H1 (cell line): ENCODE measurements around the gene HBQ1. TPM values are rescaled to one million over a fixed set of nuclear protein-coding genes. Genes with fewer than 3 reads are reported as not detected.

Source experiments
- CTCF ChIA-PET: fragments of 300-600 bp; sonication (Branson Sonifier 250); formaldehyde crosslinking; loops from one replicate; lab custom pipeline; 2021; ENCODE audit not compliant: partially characterized antibody; lab: Charles Lee
- POLR2A ChIA-PET: fragments of 300-600 bp; sonication (Branson Sonifier 250); formaldehyde crosslinking; loops from one replicate; lab custom pipeline; 2021; ENCODE audit warnings: inconsistent platforms; ENCODE audit not compliant: partially characterized antibody; lab: Charles Lee
- DNase-seq, 2 experiments: peaks; one replicate each; pipeline versions ENCODE4 v3.0.0 to v3.0.0-alpha.2; 2010 to 2022; ENCODE audit warnings: low spot score in 2 of 2, low read depth in 1 of 2, mixed read lengths in 1 of 2
- FAIRE-seq: peaks from 2 replicates; lab custom pipeline; 2011; peaks lifted over from hg19 to GRCh38; lab: Jason Lieb, UNC
- H2AFZ ChIP-seq: 2 replicates; pipeline ENCODE4 v1.8.1; 2012; ENCODE audit warnings: low read length, inconsistent platforms
- H2AK5ac ChIP-seq: 2 replicates; pipeline ENCODE4 v1.6.1; 2013; ENCODE audit warnings: low read depth, low read length
- H2BK120ac ChIP-seq: replicated peaks from 2 replicates; pipeline ENCODE3; 2013; ENCODE audit warnings: low read depth, low read length, inconsistent platforms
- H2BK12ac ChIP-seq: 2 replicates; pipeline ENCODE4 v1.6.1; 2013; ENCODE audit warnings: low read depth, low read length
- H2BK15ac ChIP-seq: 2 replicates; pipeline ENCODE4 v1.6.1; 2013; ENCODE audit warnings: low read length
- H2BK20ac ChIP-seq: 2 replicates; pipeline ENCODE4 v1.6.1; 2013; ENCODE audit warnings: low read length
- H2BK5ac ChIP-seq: 2 replicates; pipeline ENCODE4 v1.6.1; 2013; ENCODE audit warnings: low read depth, low read length
- H3K14ac ChIP-seq: 2 replicates; pipeline ENCODE4 v1.6.1; 2013; ENCODE audit warnings: inconsistent platforms; ENCODE audit not compliant: insufficient read length
- H3K18ac ChIP-seq: 2 replicates; pipeline ENCODE4 v1.6.1; 2013; ENCODE audit warnings: low read length; ENCODE audit errors: extremely low read depth
- H3K23ac ChIP-seq: 2 replicates; pipeline ENCODE4 v1.6.1; 2013; ENCODE audit warnings: inconsistent platforms; ENCODE audit not compliant: insufficient read length
- H3K23me2 ChIP-seq: 2 replicates; pipeline ENCODE4 v1.6.1; 2013; ENCODE audit warnings: low read depth, low read length
- H3K27ac ChIP-seq: 2 replicates; pipeline ENCODE4 v1.6.1; 2011; ENCODE audit warnings: low read depth, low read length, inconsistent platforms
- H3K27me3 ChIP-seq, 4 experiments: replicated peaks in 1 of 4; 1 replicate in 1 of 4; 2 replicates in 3 of 4; pipeline versions ENCODE4 v1.6.1 to v1.8.1; 2011 to 2013; ENCODE audit warnings: low read length in 3 of 4, mild to moderate bottlenecking in 3 of 4, inconsistent platforms in 2 of 4, mixed read lengths in 2 of 4, moderate library complexity in 1 of 4; ENCODE audit not compliant: control insufficient read depth in 3 of 4, insufficient read depth in 3 of 4; ENCODE audit errors: extremely low read depth in 1 of 4
- H3K36me3 ChIP-seq, 4 experiments: 2 replicates each; pipeline versions ENCODE4 v1.6.1 to v1.8.1; 2011 to 2013; ENCODE audit warnings: mild to moderate bottlenecking in 4 of 4, low read length in 3 of 4, moderate library complexity in 2 of 4, control low read depth in 1 of 4, inconsistent platforms in 1 of 4; ENCODE audit not compliant: insufficient read depth in 4 of 4, control insufficient read depth in 2 of 4
- H3K4ac ChIP-seq: replicated peaks from 2 replicates; pipeline ENCODE3; 2013; ENCODE audit warnings: low read length, low read depth, mixed read lengths, inconsistent platforms; ENCODE audit not compliant: insufficient read length
- H3K4me1 ChIP-seq, 4 experiments: replicated peaks in 1 of 4; 1 replicate in 1 of 4; 2 replicates in 3 of 4; pipeline versions ENCODE4 v1.6.1 to v1.8.1; 2011 to 2013; ENCODE audit warnings: low read length in 3 of 4, inconsistent platforms in 2 of 4, mixed read lengths in 1 of 4; ENCODE audit not compliant: insufficient read depth in 4 of 4, control insufficient read depth in 3 of 4
- H3K4me2 ChIP-seq, 2 experiments: 2 replicates each; pipeline versions ENCODE4 v1.6.1 to v1.8.1; 2011 to 2013; ENCODE audit warnings: low read depth in 2 of 2, low read length in 2 of 2, control low read depth in 1 of 2, inconsistent platforms in 1 of 2, mild to moderate bottlenecking in 1 of 2; ENCODE audit not compliant: insufficient read depth in 1 of 2
- H3K4me3 ChIP-seq, 4 experiments: fragments of 200-600, 300-600 bp in 1 of 4; sonication (generic), shearing (Covaris generic), sonication (Bioruptor Twin) in 1 of 4; 2 replicates each; pipeline versions ENCODE4 v1.5.1 to v1.8.1; 2011 to 2016; ENCODE audit warnings: low read length in 4 of 4, low read depth in 3 of 4, control low read depth in 2 of 4, inconsistent platforms in 2 of 4, mild to moderate bottlenecking in 2 of 4, mixed read lengths in 1 of 4, moderate library complexity in 1 of 4; ENCODE audit not compliant: insufficient read depth in 2 of 4; ENCODE audit errors: extremely low read depth in 1 of 4
- H3K56ac ChIP-seq: replicated peaks from 2 replicates; pipeline ENCODE3; 2013; ENCODE audit warnings: low read depth, mild to moderate bottlenecking, mixed read lengths, low read length, inconsistent platforms; ENCODE audit not compliant: insufficient read length
- H3K79me1 ChIP-seq: 2 replicates; pipeline ENCODE4 v1.6.1; 2013; ENCODE audit warnings: low read depth, low read length, control low read depth
- H3K79me2 ChIP-seq, 2 experiments: 2 replicates each; pipeline versions ENCODE4 v1.6.1 to v1.8.1; 2012 to 2013; ENCODE audit warnings: low read length in 2 of 2, mild to moderate bottlenecking in 2 of 2, inconsistent platforms in 1 of 2; ENCODE audit not compliant: insufficient read depth in 2 of 2, control insufficient read depth in 1 of 2
- H3K9ac ChIP-seq, 4 experiments: replicated peaks in 1 of 4; 1 replicate in 1 of 4; 2 replicates in 3 of 4; pipeline versions ENCODE4 v1.6.1 to v1.8.1; 2011 to 2013; ENCODE audit warnings: low read depth in 3 of 4, low read length in 3 of 4, control low read depth in 2 of 4, mild to moderate bottlenecking in 2 of 4, moderate library complexity in 2 of 4, inconsistent platforms in 1 of 4; ENCODE audit errors: extremely low read depth in 1 of 4
- H3K9me3 ChIP-seq, 2 experiments: 2 replicates each; pipeline versions ENCODE4 v1.6.1 to v1.8.1; 2012 to 2013; ENCODE audit warnings: mild to moderate bottlenecking in 2 of 2, moderate library complexity in 2 of 2, control low read depth in 1 of 2, inconsistent platforms in 1 of 2, low read depth in 1 of 2, low read length in 1 of 2, mixed read lengths in 1 of 2; ENCODE audit not compliant: insufficient read depth in 2 of 2
- H4K20me1 ChIP-seq, 2 experiments: replicated peaks in 1 of 2; 2 replicates each; pipeline versions ENCODE3 to v1.8.1; 2011 to 2013; ENCODE audit warnings: inconsistent platforms in 2 of 2, low read length in 2 of 2, mild to moderate bottlenecking in 1 of 2; ENCODE audit not compliant: insufficient read depth in 2 of 2, control insufficient read depth in 1 of 2
- H4K5ac ChIP-seq: 2 replicates; pipeline ENCODE4 v1.6.1; 2013; ENCODE audit warnings: low read length, low read depth, mixed read lengths, inconsistent platforms; ENCODE audit not compliant: insufficient read length
- H4K8ac ChIP-seq: 2 replicates; pipeline ENCODE4 v1.8.0; 2013; ENCODE audit warnings: mild to moderate bottlenecking, moderate library complexity, low read length, inconsistent platforms; ENCODE audit not compliant: insufficient read depth; ENCODE audit errors: extremely low read depth
- H4K91ac ChIP-seq: replicated peaks from 2 replicates; pipeline ENCODE3; 2013; ENCODE audit warnings: low read length, mixed read lengths, inconsistent platforms; ENCODE audit not compliant: insufficient read length
- CREB1 ChIP-seq: IDR thresholded peaks from 2 replicates; pipeline ENCODE4 v1.6.1; 2012; ENCODE audit warnings: inconsistent platforms
- JUND ChIP-seq: IDR thresholded peaks from 2 replicates; pipeline ENCODE4 v1.6.1; 2011; ENCODE audit warnings: mild to moderate bottlenecking, improper control_type of control experiment, low read length
- RAD21 ChIP-seq, 2 experiments: IDR thresholded peaks in 1 of 2; conservative IDR thresholded peaks in 1 of 2; 2 replicates each; pipeline ENCODE4 v1.6.1; 2011; ENCODE audit warnings: low read depth in 2 of 2, low read length in 2 of 2, improper control_type of control experiment in 1 of 2, inconsistent platforms in 1 of 2, mild to moderate bottlenecking in 1 of 2, moderate library complexity in 1 of 2
- SP2 ChIP-seq: IDR thresholded peaks from 2 replicates; pipeline ENCODE4 v1.6.1; 2012; ENCODE audit warnings: mild to moderate bottlenecking, low read length, inconsistent platforms
- WGBS, 2 experiments: shearing (Covaris generic) in 1 of 2; methylation state at CpG; one replicate each; pipeline versions ENCODE4 v1.1.6 to v1.1.7; 2013 to 2015; ENCODE audit warnings: low lambda C conversion rate in 2 of 2, mixed read lengths in 2 of 2, inconsistent platforms in 1 of 2, low coverage in 1 of 2, missing lambda C conversion rate in 1 of 2; ENCODE audit not compliant: insufficient replicate concordance in 2 of 2, insufficient coverage in 1 of 2, insufficient read length in 1 of 2; ENCODE audit errors: extremely low coverage in 1 of 2, missing lambda C conversion rate in 1 of 2; 5-methylcytosine and 5-hydroxymethylcytosine counted together
- polyA plus RNA-seq, 7 experiments: library from polyadenylated mRNA; depleted of rRNA in 3 of 7; stranded (reverse) in 5 of 7; unstranded in 2 of 7; fragments of >200 nt in 5 of 7; fragments of 200-250 nt in 2 of 7; gene quantifications; 1 replicate in 5 of 7; 2 replicates in 1 of 7; 4 replicates in 1 of 7; pipeline versions ENCODE4 v1.2.1 to v1.2.3, GENCODE V29; 2011 to 2013; ENCODE audit warnings: missing spikeins in 2 of 7, mixed read lengths in 2 of 7
- total RNA-seq: library from RNA; stranded (reverse); fragmentation: NEBNext Ultra II Directional; extraction: Animal tissue kit (Norgen Biotek cat#: 25700); gene quantifications from 2 replicates; pipeline ENCODE4 v1.2.1, GENCODE V29; 2021
- TF ChIP-seq, protein P1 (sequence below): IDR thresholded peaks from 2 replicates; pipeline ENCODE4 v1.6.1; 2012; ENCODE audit warnings: inconsistent platforms

The HBQ1 gene
- total and polyA plus RNA-seq, 2 of the 8 experiments (the other 6 are each of a cell fraction or from before 2014, with no cell fraction given) = 2.9 to 17.1 TPM

DNA sequence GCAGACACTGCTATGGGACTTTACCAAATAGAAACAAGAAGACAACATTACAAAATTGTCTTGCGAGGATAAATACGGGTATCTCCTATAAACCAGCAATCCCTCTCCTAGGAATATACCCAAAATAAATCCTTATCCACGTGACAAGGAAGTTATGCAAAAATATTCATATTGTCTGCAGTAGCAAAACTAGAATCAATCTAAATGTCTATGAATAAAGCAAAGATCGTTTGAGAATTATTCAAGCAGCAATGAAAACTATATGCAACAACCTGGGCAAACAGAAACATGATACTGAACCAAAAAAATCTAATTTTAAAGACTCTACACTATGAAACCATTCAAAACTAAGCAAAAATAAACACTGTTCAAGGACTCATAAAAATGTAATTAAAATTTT lies 39.8 kb downstream of the HBQ1 start:
- Histone ChIP-seq H2BK12ac (no peak overlapping the region), H2BK120ac (no peak overlapping the region), H3K36me3 (peaks cover 22 to 67% (median 48%) of the 10 kb centered on the region in 4 experiments), H2BK15ac (no peak overlapping the region), H3K79me1 (no peaks in the 10 kb centered on the region; the same call in 1 of the 2 replicates), H4K8ac (no peak overlapping the region), H3K56ac (no peak overlapping the region), H2AK5ac (no peak overlapping the region), H2BK5ac (no peak overlapping the region), H3K14ac (no peak overlapping the region), H2BK20ac (no peak overlapping the region), H3K4me1 (no peaks in the 10 kb centered on the region), H3K27ac (no peak overlapping the region)
- 95% methylated on average over 4 of the region's 4 CpGs; no CpG with 5 or more reads in 1 of the 2 experiments for WGBS, 2 experiments
- no peak for TF ChIP-seq JUND
- TF ChIP-seq CREB1 = no peak
- no peak for TF ChIP-seq SP2
- TF ChIP-seq RAD21 (IDR thresholded peaks at IDR 0.05 in 1 of 2, conservative IDR thresholded peaks at IDR 0.05 in 1 of 2; ENCODE audit: low read depth in 2 of 2, low read length in 2 of 2) = no peak
- TF ChIP-seq, protein P1, sequence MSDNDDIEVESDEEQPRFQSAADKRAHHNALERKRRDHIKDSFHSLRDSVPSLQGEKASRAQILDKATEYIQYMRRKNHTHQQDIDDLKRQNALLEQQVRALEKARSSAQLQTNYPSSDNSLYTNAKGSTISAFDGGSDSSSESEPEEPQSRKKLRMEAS = no peak
- TF ChIP-seq, all 59 proteins: peak for 0
- Histone ChIP-seq H3K4ac (no peak overlapping the region), H3K9me3 (no peaks in the 10 kb centered on the region), H3K27me3 (no peaks in the 10 kb centered on the region), H4K5ac (no peak overlapping the region), H2AFZ (no peak overlapping the region), H3K23me2 (no peaks in the 10 kb centered on the region; the same call in 1 of the 2 replicates), H3K4me2 (no peak overlapping the region), H3K79me2 (peaks cover 2 to 70% of the 10 kb centered on the region in 2 experiments), H4K91ac (no peak overlapping the region), H3K4me3 (no peak overlapping the region), H3K9ac (no peak overlapping the region), H3K23ac (no peak overlapping the region), H4K20me1 (peaks cover 9 to 14% of the 10 kb centered on the region in 2 experiments), H3K18ac (no peak overlapping the region)
- DNase-seq = no peak
- no peak for FAIRE-seq
- ChIA-PET POLR2A (interaction anchor here (1.7 to 34.3 kb wide), 3 partner anchors 5 to 16 kb away, joined by 4 to 348 read pairs (median 348); partner anchors contain the start of gene LUC7L), CTCF (interaction anchor here (1.5 to 1.6 kb wide), 2 partner anchors 10 to 29 kb away, joined by 3 to 4 read pairs; no protein-coding TSS in a partner anchor)
